DMS79 (cell line): ENCODE results near the gene TAPBP.
"Not testable (repeated sequence)": the region's sequence is repeated elsewhere in the genome, so short reads cannot be mapped to it uniquely, and the experiment has no call there.

ENCODE experiments used
- DNase-seq: peaks from one replicate; lab custom pipeline; 2025; lab: John Stamatoyannopoulos, UW

The TAPBP gene

GRCh38 chr6:33296797-33297405, 17.0 kb downstream of the TAPBP start:
- no peak for DNase-seq

DNA sequence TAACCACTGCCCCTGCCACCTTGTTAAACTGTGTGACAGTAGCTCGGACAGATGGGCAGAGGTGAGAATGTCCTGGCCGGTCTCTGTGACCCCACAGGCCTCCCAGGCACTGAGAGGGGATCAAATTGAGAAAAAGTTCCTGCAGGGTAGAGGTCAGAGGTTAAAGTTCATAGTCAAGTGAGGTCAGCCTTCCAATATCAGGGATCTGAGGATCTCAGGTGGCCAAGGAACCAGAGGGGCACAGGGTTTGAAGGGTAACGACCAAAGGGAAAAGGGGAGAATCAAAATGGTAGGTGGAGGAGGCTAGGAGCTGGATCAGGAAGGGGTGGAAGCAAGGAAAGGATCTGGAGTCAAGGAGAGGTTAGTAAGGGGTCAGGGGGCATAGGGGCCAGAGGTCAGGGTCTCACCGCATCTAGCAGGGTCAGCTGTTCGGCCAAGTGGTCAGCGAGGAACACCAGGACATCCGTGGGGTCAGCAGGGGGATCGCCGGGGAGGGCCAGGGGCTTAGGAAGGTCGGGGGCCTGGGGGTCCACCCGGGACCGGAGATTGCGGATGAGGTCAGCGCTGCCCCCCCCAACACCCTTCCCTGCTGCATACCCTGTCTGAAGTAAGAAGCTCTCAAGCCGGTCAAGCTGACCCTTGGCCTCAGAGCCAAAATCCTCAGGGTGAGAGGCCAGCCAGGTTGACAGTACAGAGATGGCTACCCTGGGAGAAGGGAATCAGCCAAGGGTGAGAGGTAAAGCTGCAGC, 18.1 kb downstream of the TAPBP start:
- no peak for DNase-seq

DNA sequence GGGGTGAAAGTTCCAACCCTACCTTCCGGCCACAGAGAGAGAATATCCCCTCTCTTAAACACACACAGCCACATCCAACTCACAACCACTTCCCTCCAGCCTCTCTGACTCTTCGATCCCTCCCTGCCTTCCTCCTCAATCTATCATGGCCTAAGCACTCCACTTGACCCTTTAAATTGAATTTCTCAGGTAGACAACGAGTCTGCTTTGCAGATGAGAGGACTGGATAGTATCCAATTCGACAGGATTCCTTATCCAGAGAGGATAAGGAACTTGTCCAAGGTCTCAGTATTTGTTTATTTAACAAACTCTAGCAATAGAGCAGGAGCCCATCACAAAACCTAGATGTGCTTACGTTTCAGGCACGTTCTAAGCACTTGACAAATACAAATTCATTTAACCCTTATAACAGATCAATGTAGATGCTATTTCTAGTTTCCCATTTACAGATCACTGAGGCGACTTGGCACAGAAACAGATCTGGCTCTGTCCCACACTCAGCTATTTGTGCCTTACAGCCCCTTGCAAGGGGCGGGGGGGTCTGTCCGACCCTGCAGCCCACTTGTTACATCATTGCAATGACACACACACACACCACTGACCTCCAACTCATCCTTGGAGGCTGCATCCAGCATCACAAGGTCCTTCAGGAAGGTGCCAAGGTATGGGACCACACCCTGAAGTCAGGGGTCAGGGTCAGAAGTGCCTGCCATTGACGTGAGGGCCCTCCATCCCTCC, 19.6 kb downstream of the TAPBP start:
- DNase-seq, result no peak

DNA sequence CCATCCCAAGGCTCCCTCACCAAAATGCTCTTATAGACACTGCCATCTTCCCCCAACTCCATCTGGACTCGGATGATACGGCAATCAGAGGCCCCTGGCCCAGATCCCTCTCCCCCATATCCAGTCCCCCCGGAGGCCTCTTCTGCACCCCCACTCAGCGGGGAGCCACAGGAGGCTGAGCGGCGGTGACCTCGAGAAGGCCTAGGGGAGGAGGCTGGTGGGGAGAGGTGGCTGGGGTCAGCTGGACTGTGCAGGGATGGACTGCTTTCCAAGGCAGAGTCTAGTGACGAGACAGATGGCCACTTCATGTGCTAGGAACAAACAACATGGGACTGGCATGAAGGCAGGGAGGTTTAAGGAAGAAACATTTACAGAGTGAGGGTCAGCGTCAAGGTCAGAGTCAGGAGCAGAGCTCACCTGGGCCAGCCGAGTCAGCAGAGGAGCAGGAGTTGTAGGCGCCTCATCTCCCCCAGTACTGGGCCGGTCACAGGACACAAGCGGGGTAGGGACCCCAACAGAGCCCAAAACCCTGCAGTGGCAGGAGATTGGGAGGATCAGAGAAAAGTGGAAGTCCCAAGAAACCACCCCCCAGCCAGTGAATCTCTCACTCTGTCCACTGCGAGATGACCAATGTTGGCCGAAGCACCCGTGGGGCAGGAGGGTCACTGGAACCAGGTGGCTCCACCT, 20.7 kb downstream of the TAPBP start:
- DNase-seq, result no peak

GRCh38 chr6:33290459-33290858, 23.4 kb downstream of the TAPBP start:
- no peak for DNase-seq

GRCh38 chr6:33289784-33290315, 24.0 kb downstream of the TAPBP start:
- DNase-seq, result no peak

GRCh38 chr6:33288921-33289783, 24.7 kb downstream of the TAPBP start, which contains the start of the genes PFDN6 and WDR46:
PFDN6 (plus strand) TSS chr6:33289601; CDS start chr6:33289857, 256 bp downstream.
WDR46 (minus strand) TSS chr6:33289239; CDS start chr6:33289170, 69 bp downstream.
- peak; percentile 88 for DNase-seq

- DNase-seq, result no peak
These were observed 25.5 kb downstream of the TAPBP start for GRCh38 chr6:33288141-33288920.

DNA sequence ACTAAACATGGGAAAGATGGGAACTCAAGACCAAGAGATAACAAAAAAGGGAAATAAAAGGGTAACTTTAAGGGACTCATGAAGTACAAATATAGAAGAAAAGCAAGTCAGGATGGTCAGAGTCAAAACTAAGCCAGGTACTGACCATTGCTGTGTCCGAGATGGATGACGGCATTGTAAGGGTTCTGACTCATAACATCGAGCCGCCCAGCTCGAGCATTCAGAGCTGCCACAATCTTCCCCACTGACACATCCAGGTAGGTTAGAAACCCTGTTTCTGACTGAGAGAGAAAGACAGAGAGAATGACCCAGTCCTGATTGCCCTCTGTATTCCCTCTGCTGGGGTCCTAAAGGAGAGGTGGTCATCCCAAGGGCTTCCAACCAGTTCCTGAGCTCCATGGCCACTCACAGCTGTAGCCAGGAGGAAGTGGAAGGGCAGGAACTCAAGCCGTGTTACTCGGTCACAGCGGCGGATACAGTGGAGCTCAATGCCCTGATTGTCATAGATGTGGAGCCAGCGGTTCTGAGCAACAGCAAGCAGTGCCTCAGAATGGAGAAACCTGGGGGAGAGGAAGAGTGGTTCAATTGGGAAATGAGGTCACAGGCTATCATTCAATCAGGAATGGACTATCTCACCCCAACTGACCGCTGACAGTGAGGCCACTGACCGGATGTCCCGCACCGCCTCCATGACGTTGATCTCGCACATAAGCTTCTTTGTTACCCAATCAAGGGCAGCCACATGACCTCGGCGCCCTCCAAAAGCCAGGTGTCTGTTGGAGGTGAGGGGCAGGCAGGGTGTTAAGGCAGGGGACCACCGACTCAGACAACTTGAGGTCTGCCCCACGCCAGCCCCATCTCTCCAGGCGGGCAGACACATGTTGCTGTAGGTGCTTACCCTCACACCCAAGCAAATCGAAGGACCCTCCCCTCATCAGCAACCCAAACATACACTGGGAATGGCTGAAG, 26.6 kb downstream of the TAPBP start:
- DNase-seq, result no peak

- DNase-seq, result not testable (repeated sequence)
These were observed 28.7 kb downstream of the TAPBP start for GRCh38 chr6:33285214-33285613.

DNA sequence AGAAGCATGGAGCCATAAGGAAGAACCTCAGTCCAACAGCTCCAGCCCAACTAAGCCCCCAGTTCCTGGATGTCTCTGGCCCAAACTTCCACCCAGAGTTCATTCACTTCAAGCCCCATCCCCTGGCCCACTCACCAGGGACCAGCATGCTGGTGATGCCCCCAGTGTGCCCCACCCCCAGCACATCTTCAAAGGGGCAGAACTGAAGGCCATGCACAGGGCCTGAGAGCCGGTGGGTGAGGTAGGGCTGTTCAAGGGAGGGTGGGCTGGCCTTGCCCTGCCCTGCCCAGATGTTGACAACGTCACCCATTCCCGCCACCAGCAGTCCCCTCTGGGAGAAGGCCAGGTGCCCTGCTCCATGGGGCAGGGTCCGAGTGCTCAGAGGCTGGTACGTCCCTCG, 33.3 kb downstream of the TAPBP start:
- no peak for DNase-seq

GRCh38 chr6:33279971-33280511, 33.8 kb downstream of the TAPBP start:
- DNase-seq, result no peak

- DNase-seq, result no peak
These were observed 34.6 kb downstream of the TAPBP start for GRCh38 chr6:33279257-33279695.

GRCh38 chr6:33278810-33279209, 35.1 kb downstream of the TAPBP start:
- no peak for DNase-seq

DNA sequence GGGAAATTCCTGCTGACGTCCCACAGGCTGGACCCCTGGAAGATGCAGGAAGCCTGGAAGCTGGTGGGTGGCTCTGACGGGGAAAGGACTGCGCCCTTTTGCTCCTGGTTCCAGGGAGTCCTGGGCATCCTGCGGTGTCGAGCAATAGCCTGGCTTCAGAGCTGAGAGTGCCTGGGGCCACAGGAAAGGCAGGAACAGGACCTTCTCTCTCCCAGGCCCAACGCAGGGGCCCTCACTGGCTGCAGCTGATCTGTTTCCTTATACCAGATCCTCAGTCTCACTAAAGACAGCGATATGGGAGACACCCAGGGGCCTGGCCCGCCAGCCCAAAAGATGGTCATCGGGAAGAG, 35.5 kb downstream of the TAPBP start:
- DNase-seq, result no peak

GRCh38 chr6:33277663-33278391, 36.1 kb downstream of the TAPBP start:
- no peak for DNase-seq

GRCh38 chr6:33276864-33277662, 36.8 kb downstream of the TAPBP start, which contains the start of gene B3GALT4:
B3GALT4 (plus strand) TSS chr6:33277123; CDS start chr6:33277420, 297 bp downstream.
- peak; percentile 82 for DNase-seq
